Activated CD8-positive, alpha-beta memory T cell treated with anti-CD3 and anti-CD28 coated beads, Interleukin-2, amount 50 U/mL, for 4 hours (primary cell): ENCODE data around the gene ENTPD1.
"Not testable (repeated sequence)": the region's sequence is repeated elsewhere in the genome, so short reads cannot be mapped to it uniquely, and the experiment has no call there.

Source experiments
- DNase-seq: peaks from one replicate; pipeline ENCODE4 v3.0.0-alpha.2; 2020

The ENTPD1 gene

GRCh38 chr10:95872158-95872711 is 116.3 kb downstream of the ENTPD1 start:
- no peak for DNase-seq

DNA sequence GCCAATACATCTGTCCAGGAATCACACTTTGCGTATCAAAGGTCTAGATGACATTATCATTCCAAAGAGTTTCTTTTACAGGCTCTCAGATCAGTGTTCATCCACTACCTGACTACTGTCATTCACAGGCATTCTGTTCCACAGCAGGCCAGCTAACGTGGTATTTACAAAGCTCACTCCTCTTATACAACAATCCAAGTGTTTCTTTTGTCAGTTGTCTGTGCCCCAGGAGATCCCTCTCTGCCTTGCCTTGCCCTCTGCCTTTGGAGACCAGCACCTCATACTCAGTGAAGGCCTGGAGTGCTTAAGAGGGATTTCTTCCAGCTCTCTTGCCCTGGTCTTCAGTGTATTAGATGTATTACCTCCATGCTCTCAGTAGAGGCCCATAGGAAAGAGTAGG is 117.2 kb downstream of the ENTPD1 start:
- no peak for DNase-seq

DNA sequence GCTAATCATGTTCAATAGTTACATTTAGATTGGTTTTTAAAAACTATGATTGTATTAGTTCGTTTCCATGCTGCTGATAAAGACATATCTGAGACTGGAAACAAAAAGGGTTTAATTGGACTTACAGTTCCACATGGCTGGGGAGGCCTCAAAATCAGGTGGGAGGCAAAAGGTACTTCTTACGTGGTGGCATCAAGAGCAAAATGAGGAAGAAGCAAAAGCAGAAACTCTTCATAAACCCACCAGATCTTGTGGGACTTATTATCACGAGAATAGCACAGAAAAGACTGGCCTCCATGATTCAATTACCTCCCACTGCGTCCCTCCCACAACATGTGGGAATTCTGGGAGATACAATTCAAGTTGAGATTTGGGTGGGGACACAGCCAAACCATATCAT is 117.7 kb downstream of the ENTPD1 start:
- no peak for DNase-seq

DNA sequence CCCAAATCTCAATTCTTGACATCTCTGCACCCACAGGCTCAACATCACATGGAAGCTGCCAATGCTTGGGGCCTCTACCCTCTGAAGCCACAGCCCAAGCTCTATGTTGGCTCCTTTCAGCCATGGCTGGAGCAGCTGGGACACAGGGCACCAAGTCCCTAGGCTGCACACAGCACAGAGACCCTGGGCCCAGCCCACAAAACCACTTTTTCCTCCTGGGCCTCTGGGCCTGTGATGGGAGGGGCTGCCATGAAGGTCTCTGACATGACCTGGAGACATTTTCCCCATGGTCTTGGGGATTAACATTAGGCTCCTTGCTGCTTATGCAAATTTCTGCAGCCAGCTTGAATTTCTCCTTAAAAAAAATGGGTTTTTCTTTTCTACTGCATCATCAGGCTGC is 118.8 kb downstream of the ENTPD1 start:
- DNase-seq: not testable (repeated sequence)

DNA sequence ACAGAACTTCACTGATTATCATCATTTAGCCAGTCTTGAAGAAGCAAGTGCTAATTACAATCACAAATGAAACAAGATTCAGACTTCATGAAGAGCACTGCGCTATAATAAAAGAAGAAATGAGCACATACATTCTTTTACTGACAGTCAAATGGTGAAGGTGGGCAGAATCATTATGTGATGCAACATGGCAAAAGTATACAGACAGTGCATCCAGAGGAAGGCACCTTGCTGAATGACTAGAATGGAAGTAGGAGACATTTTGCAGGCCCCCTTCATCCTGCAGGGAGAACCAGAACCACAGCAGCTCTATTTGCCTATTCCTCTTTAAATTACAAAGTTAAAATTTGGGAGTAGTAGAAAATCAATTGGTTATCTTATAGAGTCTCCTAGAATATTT is 120.8 kb downstream of the ENTPD1 start:
- DNase-seq: no peak

DNA sequence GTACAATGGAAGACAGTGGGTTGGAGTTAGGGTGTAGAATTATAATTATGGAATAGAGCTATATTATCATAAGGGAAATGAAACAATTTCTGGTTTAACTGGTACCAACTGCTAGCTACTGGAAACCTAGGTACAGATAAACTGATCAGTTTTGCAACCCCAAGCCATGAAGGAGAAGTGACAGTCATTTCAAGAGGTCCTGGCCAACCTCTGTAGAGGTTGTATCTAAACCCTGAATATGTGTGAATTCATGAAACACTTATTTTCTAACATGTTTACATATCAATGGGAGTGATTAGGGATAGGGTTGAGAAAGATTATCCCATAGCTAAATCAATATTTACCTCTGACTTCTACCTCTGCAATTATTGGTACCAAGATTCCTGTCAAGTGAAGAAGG is 121.9 kb downstream of the ENTPD1 start:
- no peak for DNase-seq

DNA sequence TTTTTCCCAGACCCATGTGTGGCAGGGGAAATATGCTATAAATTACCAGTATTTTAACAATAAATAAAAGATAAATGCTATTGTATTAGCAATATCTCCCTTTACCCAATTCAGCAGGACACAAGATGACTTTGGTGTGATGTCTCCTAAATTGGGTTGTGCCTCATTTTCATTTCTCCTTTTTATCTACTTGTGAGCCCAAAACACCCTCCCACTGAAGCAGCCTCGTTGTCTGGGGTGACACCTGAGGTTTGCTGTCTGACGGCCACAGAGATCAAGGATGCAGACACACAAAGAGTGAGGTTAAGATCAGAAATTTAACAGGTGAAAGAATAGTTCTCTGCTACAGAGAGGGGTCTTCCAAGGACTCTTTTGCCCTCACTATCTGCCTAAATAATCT is 124.7 kb downstream of the ENTPD1 start:
- no peak for DNase-seq

GRCh38 chr10:95881316-95881715 is 125.4 kb downstream of the ENTPD1 start:
- no peak for DNase-seq

- no peak for DNase-seq
These were observed 133.9 kb downstream of the ENTPD1 start for GRCh38 chr10:95889830-95890229.

GRCh38 chr10:95896071-95896850 is 140.3 kb downstream of the ENTPD1 start:
- no peak for DNase-seq

DNA sequence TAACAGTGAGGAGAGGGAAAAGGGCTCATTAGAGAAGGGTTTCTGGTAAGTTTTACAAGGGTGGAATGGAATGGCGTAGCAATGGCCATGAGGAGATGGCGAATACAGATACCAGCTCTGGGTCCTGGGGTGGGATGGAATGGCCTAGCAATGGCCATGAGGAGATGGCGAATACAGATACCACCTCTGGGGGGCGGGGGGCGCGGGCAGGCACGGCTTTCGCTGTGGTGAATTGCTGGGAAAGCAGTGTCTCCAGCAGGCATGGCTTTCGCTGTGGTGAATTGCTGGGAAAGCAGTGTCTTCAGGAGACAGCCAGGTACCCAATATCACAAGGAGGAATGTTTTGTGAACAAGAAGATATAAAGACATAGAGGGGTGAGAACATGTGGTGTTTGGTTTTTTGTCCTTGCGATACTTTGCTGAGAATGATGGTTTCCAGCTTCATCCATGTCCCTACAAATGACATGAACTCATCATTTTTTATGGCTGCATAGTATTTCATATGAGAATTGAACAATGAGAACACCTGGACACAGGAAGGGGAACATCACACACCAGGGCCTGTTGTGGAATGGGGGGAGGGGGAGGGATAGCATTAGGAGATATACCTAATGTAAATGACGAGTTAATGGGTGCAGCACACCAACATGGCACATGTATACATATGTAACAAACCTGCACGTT is 150.1 kb downstream of the ENTPD1 start:
- not testable (repeated sequence) for DNase-seq

DNA sequence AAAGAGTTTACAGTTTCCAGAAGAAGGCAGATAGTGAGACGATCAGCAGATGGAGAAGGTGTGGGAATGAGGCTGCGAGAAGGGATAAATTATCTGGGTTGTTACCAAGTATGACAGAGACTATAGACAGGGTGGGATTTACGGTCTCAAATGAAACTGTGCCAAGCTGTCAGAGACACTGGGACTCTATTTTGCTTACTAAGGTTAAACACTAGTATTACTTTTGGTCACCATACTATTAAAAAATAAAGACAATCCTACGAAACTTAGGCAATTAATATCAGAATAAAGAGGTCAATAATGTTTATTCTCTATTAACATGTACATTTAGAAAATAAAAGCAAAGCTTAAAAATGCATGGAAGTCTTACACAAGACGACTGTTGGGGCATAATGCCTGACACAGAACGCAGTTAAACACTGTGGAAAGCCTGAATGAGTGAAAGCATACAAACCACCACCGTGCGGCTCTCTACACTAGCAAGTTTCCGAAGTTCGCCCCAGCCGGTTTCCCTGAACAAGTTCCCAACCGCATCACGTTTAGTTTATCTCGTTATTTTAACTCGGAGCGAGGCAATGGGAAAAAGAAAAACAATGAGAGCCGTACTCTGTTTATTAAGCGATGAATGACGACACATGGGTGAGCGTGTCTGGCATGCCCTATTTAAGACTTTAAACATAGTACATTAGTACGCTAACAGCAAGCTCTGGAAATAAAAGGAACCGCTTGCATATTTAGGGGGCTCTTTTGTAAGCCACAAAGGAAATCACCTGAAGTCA is 150.9 kb downstream of the ENTPD1 start:
- peak; percentile 27 for DNase-seq

DNA sequence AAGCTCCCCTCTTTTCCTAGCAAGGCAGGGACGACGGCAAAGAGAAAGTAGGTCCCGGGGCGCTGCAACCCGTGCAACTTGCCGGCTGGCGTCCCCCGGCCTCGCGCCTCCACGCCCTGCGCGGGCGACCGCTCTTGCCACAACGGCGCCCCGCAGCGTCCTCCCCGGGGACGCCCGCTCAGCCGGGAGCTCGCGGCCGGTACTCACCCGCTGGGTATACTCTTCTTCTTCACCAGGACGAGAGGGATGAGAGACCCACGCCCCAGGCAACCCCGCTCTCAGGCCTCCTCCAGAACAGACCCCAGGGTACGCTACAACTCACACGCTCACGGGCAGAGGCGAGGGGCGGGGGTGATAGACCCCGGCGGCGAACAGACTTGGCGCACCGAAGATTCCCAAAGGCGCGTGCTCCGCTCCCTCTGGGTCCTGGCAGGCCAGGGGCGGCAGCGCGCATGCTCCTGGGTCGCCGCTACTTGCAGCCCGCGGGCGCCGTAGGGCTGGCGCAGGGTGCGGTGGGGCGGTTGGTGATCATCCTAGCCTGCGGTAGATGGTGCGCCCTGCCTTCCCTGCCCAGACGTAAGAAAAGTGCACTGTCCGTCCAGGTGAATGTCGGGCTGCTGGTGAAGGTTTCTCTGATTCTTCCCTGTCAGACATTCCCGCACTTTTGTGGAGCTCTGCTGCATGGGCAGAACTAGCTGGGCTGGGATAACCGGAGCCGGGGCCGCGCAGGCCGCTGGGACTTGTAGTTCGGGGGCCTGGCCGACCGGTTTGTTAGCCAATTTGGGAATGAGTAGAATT is 151.7 kb downstream of the ENTPD1 start, which contains the start of gene CC2D2B:
CC2D2B (plus strand) TSS at position 520 of the 798 bp plus-strand sequence. CDS start 3,349 bp downstream, outside the sequence.
- peak; percentile 62 for DNase-seq

GRCh38 chr10:95908450-95908849 is 152.5 kb downstream of the ENTPD1 start:
- DNase-seq: no peak

- no peak for DNase-seq
These were observed 153.6 kb downstream of the ENTPD1 start for GRCh38 chr10:95909561-95909960.

DNA sequence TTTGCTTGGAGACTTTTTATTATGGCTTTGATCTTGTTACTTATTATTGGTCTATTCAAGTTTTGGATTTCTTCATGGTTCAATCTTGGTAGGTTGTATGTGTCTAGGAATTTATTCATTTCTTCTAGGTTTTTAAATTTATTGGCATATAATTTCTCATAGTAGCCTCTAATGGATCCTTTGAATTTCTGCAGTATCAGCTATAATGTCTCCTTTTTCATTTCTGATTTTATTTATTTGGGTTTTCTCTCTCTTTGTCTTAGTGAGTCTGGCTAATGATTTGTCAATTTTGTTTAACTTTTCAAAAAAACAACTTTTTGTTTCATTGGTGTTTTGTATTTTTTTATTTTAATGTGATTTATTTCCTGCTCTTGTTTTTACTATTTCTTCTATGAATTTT is 160.1 kb downstream of the ENTPD1 start:
- DNase-seq: not testable (repeated sequence)
